CD1c-positive myeloid dendritic cell (primary cell): ENCODE results near the gene ADGRG6.
"Not testable (repeated sequence)": the region's sequence is repeated elsewhere in the genome, so short reads cannot be mapped to it uniquely, and the experiment has no call there.

ENCODE experiments used
- DNase-seq: peaks from one replicate; pipeline ENCODE4 v3.0.0-alpha.2; 2016; ENCODE audit errors: extremely low spot score

ADGRG6 gene

GRCh38 chr6:142301651-142302391, at the start of gene ADGRG6:
Gene ADGRG6 (plus strand): TSS chr6:142302007. CDS start chr6:142302330, 323 bp downstream.
- DNase-seq, result peak; percentile 63

GRCh38 chr6:142254513-142254912, 47.3 kb upstream of the ADGRG6 start:
- DNase-seq, result no peak

GRCh38 chr6:142255785-142256184, 46.0 kb upstream of the ADGRG6 start:
- DNase-seq, result no peak

GRCh38 chr6:142258305-142258704, 43.5 kb upstream of the ADGRG6 start:
- no peak for DNase-seq

GRCh38 chr6:142258757-142259156, 43.0 kb upstream of the ADGRG6 start:
- no peak for DNase-seq

GRCh38 chr6:142260748-142261147, 41.1 kb upstream of the ADGRG6 start:
- no peak for DNase-seq

- no peak for DNase-seq
Observed at GRCh38 chr6:142262231-142262630, 39.6 kb upstream of the ADGRG6 start.

- no peak for DNase-seq
Observed at GRCh38 chr6:142265476-142265875, 36.3 kb upstream of the ADGRG6 start.

GRCh38 chr6:142266060-142266459, 35.7 kb upstream of the ADGRG6 start:
- no peak for DNase-seq

- DNase-seq, result no peak
Observed at GRCh38 chr6:142271476-142271875, 30.3 kb upstream of the ADGRG6 start.

GRCh38 chr6:142274656-142275055, 27.2 kb upstream of the ADGRG6 start:
- DNase-seq, result no peak

GRCh38 chr6:142275236-142276006, 26.4 kb upstream of the ADGRG6 start:
- no peak for DNase-seq

GRCh38 chr6:142276256-142276655, 25.6 kb upstream of the ADGRG6 start:
- DNase-seq, result no peak

- DNase-seq, result no peak
Observed at GRCh38 chr6:142279350-142280180, 22.2 kb upstream of the ADGRG6 start.

GRCh38 chr6:142280265-142280664, 21.5 kb upstream of the ADGRG6 start:
- no peak for DNase-seq

- DNase-seq, result no peak
Observed at GRCh38 chr6:142280927-142281326, 20.9 kb upstream of the ADGRG6 start.

- DNase-seq, result not testable (repeated sequence)
Observed at GRCh38 chr6:142283138-142283537, 18.7 kb upstream of the ADGRG6 start.

- DNase-seq, result no peak
Observed at GRCh38 chr6:142284419-142284818, 17.4 kb upstream of the ADGRG6 start.

- no peak for DNase-seq
Observed at GRCh38 chr6:142285235-142286087, 16.3 kb upstream of the ADGRG6 start.

GRCh38 chr6:142286088-142286409, 15.8 kb upstream of the ADGRG6 start:
- DNase-seq, result no peak

GRCh38 chr6:142289687-142290086, 12.1 kb upstream of the ADGRG6 start:
- DNase-seq, result no peak
